Type B pancreatic cell (in vitro differentiated cells): Measurements from ENCODE around the gene CFHR1. TPM values are rescaled to one million over a fixed set of nuclear protein-coding genes. Genes with fewer than 3 reads are reported as not detected.
A peak's percentile ranks its signal among the peaks of the same experiment; 100 is the strongest.
"Not testable (repeated sequence)": the region's sequence is repeated elsewhere in the genome, so short reads cannot be mapped to it uniquely, and the experiment has no call there.

Experiments used
- DNase-seq: peaks from one replicate; pipeline ENCODE4 v3.0.0; 2021; ENCODE audit warnings: mixed read lengths; ENCODE audit not compliant: unreplicated experiment; ENCODE audit errors: extremely low spot score
- H3K27ac Mint-ChIP-seq: 2 replicates; pipeline ENCODE4 v1.8.0; 2021; ENCODE audit warnings: mild to moderate bottlenecking, mixed read lengths
- H3K27me3 Mint-ChIP-seq: 2 replicates; pipeline ENCODE4 v1.8.0; 2021; ENCODE audit warnings: mixed read lengths
- H3K36me3 Mint-ChIP-seq: 2 replicates; pipeline ENCODE4 v1.8.0; 2021; ENCODE audit warnings: mixed read lengths
- H3K4me1 Mint-ChIP-seq: one replicate; pipeline ENCODE4 v1.8.0; 2021; ENCODE audit warnings: mixed read lengths; ENCODE audit not compliant: unreplicated experiment
- H3K4me3 Mint-ChIP-seq: 2 replicates; pipeline ENCODE4 v1.8.0; 2021; ENCODE audit warnings: mild to moderate bottlenecking, mixed read lengths
- H3K9me3 Mint-ChIP-seq: 2 replicates; pipeline ENCODE4 v1.8.0; 2021; ENCODE audit warnings: mixed read lengths
- total RNA-seq: library from RNA; stranded (reverse); gene quantifications from 2 replicates; pipeline ENCODE4 v1.2.1, GENCODE V29; 2021; ENCODE audit warnings: low replicate concordance
- TF ChIP-seq, protein P1 (sequence below): fragments of 200-600 bp; sonication (generic); conservative IDR thresholded peaks from 2 replicates; pipeline ENCODE4 v1.5.0; 2021; ENCODE audit warnings: antibody characterized with exemption, mild to moderate bottlenecking

CFHR1 gene
- total RNA-seq, 1 donor from 2014 or later, result not detected

DNA sequence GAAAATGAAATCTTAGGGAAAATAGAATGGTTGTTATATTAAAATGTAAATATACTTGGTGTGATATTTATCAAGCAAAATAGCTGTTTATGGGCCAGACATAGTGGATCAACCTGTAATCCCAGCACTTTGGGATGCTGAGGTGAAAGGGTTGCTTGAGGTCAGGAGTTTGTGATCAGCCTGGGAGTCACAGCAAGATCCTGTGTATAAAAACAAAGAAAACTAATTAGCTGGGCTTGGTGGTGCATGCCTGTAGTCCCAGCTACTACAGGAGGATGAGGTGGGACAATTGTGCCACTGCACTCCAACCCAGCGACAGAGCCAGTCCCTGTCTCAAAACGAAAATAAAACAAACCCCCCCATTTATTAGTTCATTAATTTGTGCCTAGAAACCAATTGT is 21.6 kb upstream of the CFHR1 start:
- Mint-ChIP-seq H3K36me3 (no peaks in the 10 kb centered on the region), H3K4me3 (no peak overlapping the region), H3K4me1 (no peaks in the 10 kb centered on the region), H3K27me3 (no peaks in the 10 kb centered on the region), H3K9me3 (no peaks in the 10 kb centered on the region), H3K27ac (no peak overlapping the region)
- TF ChIP-seq, protein P1, sequence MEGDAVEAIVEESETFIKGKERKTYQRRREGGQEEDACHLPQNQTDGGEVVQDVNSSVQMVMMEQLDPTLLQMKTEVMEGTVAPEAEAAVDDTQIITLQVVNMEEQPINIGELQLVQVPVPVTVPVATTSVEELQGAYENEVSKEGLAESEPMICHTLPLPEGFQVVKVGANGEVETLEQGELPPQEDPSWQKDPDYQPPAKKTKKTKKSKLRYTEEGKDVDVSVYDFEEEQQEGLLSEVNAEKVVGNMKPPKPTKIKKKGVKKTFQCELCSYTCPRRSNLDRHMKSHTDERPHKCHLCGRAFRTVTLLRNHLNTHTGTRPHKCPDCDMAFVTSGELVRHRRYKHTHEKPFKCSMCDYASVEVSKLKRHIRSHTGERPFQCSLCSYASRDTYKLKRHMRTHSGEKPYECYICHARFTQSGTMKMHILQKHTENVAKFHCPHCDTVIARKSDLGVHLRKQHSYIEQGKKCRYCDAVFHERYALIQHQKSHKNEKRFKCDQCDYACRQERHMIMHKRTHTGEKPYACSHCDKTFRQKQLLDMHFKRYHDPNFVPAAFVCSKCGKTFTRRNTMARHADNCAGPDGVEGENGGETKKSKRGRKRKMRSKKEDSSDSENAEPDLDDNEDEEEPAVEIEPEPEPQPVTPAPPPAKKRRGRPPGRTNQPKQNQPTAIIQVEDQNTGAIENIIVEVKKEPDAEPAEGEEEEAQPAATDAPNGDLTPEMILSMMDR, result no peak
- DNase-seq, result no peak

DNA sequence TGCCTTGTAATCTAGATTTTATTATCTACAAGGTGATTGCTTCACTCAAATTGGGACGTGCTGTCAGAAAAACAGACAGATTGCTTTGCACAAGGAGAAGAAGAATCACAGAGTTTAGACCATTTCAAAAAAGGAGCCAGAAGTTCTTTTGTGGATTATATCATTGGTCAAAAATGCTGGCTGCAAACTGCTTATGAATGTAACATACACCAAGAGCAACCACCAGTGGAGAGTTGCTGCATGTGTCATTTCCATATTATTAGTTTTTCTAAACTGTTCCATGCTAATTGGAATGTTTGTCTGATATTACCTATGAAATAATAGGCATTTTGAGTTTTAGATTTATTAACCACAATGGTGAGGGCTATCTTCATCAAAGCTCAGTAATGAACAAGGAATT is 17.6 kb upstream of the CFHR1 start:
- not testable (repeated sequence) for H3K9me3 Mint-ChIP-seq, H3K4me3 Mint-ChIP-seq, H3K27ac Mint-ChIP-seq, H3K4me1 Mint-ChIP-seq, H3K36me3 Mint-ChIP-seq, H3K27me3 Mint-ChIP-seq, DNase-seq

DNA sequence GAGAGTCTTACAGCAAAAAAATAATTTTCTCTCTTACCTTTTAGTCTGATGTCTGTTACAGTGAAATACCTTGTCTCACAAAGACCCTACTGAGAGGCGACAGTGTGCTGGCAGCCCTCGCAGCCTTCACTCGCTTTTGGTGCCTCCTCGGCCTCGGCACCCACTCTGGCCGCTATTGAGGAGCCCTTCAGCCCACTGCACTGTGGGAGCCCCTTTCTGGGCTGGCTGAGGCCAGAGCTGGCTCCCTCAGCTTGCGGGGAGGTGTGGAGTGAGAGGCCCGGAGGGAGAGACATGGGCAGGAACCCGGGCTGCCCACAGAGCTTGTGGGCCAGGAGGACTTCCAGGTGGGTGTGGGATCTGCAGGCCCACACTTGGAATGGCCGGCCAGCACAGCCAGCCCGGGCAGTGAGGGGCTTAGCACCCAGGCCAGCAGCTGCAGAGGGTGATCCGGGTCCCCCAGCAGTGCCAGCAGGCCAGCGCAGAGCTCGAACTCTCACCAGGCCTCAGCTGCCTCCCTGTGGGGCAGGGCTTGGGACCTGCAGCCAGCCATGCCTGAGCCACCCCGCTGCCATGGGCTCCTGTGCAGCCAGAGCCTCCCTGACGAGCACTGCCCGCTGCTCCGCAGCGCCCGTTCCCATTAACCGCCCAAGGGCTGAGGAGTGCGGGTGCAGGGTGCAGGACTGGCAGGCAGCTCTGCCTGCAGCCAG is 10.8 kb upstream of the CFHR1 start:
- TF ChIP-seq, protein P1, result no peak
- no peaks in the 10 kb centered on the region for H3K36me3 Mint-ChIP-seq
- no peaks in the 10 kb centered on the region for H3K9me3 Mint-ChIP-seq
- no peaks in the 10 kb centered on the region for H3K27me3 Mint-ChIP-seq
- no peak for DNase-seq
- H3K4me3 Mint-ChIP-seq, result no peak overlapping the region
- no peak overlapping the region for H3K27ac Mint-ChIP-seq
- H3K4me1 Mint-ChIP-seq, result no peaks in the 10 kb centered on the region

DNA sequence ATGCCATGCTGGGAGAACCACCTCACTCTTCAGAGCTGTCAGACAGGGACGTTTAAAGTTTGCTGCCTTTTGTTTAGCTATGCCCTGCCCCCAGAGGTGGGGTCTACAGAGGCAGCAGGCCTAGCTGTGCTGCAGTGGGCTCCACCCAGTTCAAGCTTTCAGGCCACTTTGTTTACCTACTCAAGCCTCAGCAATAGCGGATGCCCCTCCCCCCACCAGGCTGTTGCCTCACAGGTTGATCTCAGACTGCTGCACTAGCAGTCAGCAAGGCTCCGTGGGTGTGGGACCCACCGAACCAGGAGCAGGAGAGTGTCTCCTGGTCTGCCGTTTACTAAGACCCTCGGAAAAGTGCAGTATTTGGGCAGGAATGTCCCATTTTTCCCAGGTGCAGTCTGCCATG is 2.1 kb upstream of the CFHR1 start:
- H3K36me3 Mint-ChIP-seq, H3K27ac Mint-ChIP-seq, H3K27me3 Mint-ChIP-seq, H3K4me1 Mint-ChIP-seq, H3K4me3 Mint-ChIP-seq, H3K9me3 Mint-ChIP-seq, DNase-seq: not testable (repeated sequence)

DNA sequence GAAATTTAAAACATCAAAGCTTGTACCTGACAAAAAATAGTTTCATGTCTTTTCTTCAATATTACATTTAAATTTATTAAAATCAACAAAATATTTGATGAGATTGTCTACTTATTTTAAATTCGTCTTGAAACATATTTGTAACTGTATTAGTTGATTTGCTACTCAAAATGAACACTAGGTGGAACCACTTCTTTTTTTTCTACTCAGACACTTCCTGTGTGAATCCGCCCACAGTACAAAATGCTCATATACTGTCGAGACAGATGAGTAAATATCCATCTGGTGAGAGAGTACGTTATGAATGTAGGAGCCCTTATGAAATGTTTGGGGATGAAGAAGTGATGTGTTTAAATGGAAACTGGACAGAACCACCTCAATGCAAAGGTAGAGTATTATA is 8.3 kb downstream of the CFHR1 start:
- H3K27me3 Mint-ChIP-seq, H3K27ac Mint-ChIP-seq, H3K4me3 Mint-ChIP-seq, DNase-seq, H3K36me3 Mint-ChIP-seq, H3K4me1 Mint-ChIP-seq, H3K9me3 Mint-ChIP-seq: not testable (repeated sequence)
- TF ChIP-seq, protein P1, result peak; percentile 71

DNA sequence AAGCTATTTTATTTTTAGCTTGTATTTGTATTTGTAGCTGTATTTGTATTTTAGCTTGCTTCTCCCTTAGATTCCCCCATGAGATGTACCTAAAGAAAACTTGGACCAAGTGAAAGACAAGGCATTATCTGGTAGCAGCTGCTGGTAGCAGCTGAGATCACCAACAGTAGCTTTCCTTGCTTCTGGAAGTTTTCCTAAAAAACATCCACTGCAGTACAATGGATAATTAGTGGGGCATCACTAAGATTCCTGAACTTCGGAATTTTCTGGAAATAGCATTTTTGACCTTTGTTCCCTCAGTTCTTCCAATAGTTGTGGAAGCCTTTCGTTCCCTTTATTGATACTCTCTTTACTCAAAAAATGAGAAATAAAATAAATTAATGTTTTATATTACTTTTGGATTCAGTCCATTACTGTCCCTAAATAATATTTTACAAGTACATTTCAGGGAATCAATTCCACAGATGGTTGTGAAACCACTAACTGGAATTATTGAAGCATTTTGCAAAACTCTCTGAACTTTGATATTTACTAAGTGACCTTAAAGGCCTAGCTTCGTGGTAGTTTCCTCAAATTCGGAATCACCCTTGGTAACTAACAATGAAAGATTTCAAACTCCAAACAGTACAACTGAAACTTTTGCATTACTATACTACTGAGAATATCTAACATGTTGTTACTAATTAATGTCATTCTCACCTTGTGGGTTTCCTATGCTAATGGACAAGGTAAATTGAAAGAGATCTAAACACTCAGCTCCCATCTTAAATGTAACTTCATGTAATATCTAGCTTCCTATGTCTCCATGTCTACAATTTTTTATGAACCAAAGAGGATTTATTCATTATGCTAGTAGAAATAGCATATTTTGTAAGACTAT is 30.3 kb downstream of the CFHR1 start:
- H3K4me1 Mint-ChIP-seq, H3K9me3 Mint-ChIP-seq, H3K27me3 Mint-ChIP-seq, H3K27ac Mint-ChIP-seq, H3K36me3 Mint-ChIP-seq, H3K4me3 Mint-ChIP-seq, DNase-seq: not testable (repeated sequence)

DNA sequence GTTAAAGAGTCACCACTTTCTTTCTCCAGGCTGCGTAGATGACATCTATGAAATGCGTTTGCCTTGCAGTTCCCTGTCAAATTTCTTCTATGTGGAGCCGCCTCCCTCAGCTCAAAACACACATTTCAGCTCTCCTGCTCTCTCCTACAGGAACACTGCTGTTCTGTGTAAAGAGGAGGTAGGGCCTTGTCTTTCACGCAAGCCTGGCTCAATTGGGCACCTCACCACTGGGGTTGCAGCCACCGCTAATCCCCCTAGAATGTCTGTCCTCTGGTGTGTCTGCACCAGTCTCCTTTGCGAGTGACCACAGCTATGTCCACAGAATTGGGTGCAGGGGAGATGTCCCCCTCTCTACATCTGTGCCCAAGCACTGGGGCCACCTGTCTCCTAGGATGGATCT is 36.5 kb downstream of the CFHR1 start:
- Mint-ChIP-seq H3K4me3 (no peak overlapping the region), H3K27ac (no peak overlapping the region), H3K27me3 (no peaks in the 10 kb centered on the region), H3K36me3 (no peaks in the 10 kb centered on the region), H3K4me1 (no peaks in the 10 kb centered on the region), H3K9me3 (no peaks in the 10 kb centered on the region)
- TF ChIP-seq, protein P1, result no peak
- DNase-seq, result no peak
